ENCODE data around the gene DZIP1L. TPM values are rescaled to one million over a fixed set of nuclear protein-coding genes. Genes with fewer than 3 reads are reported as not detected.
"Not testable (repeated sequence)": the region's sequence is repeated elsewhere in the genome, so short reads cannot be mapped to it uniquely, and the experiment has no call there.

DZIP1L gene
- total and polyA plus RNA-seq, 2 donors: 1.1 to 1.5 TPM

- Histone ChIP-seq H3K4me3 (ENCODE audit: low read length in 2 of 2) (no peak overlapping the region), H3K27me3 (ENCODE audit: control insufficient read depth in 2 of 2, insufficient read depth in 1 of 2, low read length in 1 of 2) (peaks cover 0 to 2% of the 10 kb centered on the region in 2 donors), H3K9me3 (ENCODE audit: control insufficient read depth in 2 of 2, insufficient read depth in 1 of 2, low read length in 1 of 2) (peaks cover 0 to 3% of the 10 kb centered on the region in 2 donors), H3K4me1 (ENCODE audit: control insufficient read depth in 2 of 2, insufficient read depth in 2 of 2, low read length in 2 of 2) (no peaks in the 10 kb centered on the region), H3K27ac (ENCODE audit: low read depth in 1 of 2, low read length in 1 of 2) (no peak overlapping the region), H3K36me3 (ENCODE audit: control insufficient read depth in 2 of 2, insufficient read depth in 2 of 2, low read length in 1 of 2) (no peaks in the 10 kb centered on the region)
- WGBS: 96% methylated on average over 6 of the region's 6 CpGs
- DNase-seq (ENCODE audit: low read depth in 6 of 9, low spot score in 9 of 9): no peak
Measured at GRCh38 chr3:138124188-138124587, 8.8 kb upstream of the DZIP1L start.

DNA sequence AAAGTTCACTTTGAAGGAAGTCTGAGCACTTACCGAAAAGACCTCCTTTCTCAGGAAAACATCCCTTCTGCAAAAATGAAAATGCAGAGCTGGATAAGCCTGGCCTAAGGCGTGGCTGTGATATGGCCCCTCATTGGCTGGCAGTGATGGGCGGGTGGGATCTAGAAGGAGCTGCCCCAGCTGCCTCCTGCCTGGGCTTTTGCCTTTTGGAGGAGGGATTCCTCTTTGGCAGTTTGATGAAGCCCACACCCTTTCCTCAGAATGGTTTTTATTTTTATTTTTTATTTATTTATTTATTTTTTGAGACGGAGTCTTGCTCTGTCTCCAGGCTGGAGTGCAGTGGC lies 4.0 kb upstream of the DZIP1L start:
- peaks cover 5 to 8% of the 10 kb centered on the region in 2 donors for H3K4me1 ChIP-seq (ENCODE audit: control insufficient read depth in 2 of 2, insufficient read depth in 2 of 2, low read length in 2 of 2)
- no peaks in the 10 kb centered on the region for H3K36me3 ChIP-seq (ENCODE audit: control insufficient read depth in 2 of 2, insufficient read depth in 2 of 2, low read length in 1 of 2)
- H3K27ac ChIP-seq (ENCODE audit: low read depth in 1 of 2, low read length in 1 of 2): no peak overlapping the region
- H3K4me3 ChIP-seq (ENCODE audit: low read length in 2 of 2): no peak overlapping the region
- peaks cover 0 to 3% of the 10 kb centered on the region in 2 donors for H3K9me3 ChIP-seq (ENCODE audit: control insufficient read depth in 2 of 2, insufficient read depth in 1 of 2, low read length in 1 of 2)
- WGBS: 91% methylated on average over 4 of the region's 4 CpGs
- H3K27me3 ChIP-seq (ENCODE audit: control insufficient read depth in 2 of 2, insufficient read depth in 1 of 2, low read length in 1 of 2): peaks cover 12 to 34% of the 10 kb centered on the region in 2 donors
- no peak for DNase-seq (ENCODE audit: low read depth in 6 of 9, low spot score in 9 of 9)

DNA sequence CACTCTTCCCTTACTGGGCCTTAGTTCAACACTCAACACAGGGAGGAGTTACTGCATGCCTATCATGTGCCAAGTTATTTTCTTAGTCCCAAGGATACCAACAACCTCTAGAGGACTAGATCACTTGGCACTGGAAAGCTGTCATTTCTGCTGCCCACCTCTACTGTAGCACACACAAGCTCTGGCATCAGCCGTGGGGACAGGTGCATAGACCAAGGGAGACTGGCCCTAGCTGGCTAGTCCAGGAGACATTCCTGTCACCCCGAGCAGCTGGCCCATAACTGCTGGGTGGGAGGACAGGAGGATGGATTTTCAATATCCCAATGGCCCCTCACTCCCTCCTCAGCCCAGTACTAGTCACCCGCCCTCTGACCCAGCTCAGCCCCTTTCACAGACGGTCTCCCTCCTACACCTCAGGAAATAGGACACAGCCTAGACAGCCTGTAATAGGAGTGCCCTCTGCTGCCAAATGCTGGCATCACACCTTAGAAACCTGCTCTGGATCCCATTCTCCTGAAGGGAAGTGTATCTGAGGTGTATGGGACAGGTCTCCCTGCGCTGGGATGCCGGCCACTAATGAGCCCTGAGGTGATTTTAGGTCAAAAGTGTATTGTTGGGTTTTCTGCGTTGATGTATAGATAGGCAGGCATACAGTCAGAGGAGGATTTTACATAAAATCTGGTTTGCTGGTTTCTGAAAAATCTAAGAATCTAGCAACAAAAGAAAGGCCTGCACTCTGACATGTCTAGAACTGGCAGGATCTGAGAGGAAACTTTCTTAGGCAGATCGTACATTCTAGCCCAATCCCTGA lies 3.4 kb upstream of the DZIP1L start:
- Histone ChIP-seq H3K4me3 (ENCODE audit: low read length in 2 of 2) (no peak overlapping the region), H3K27me3 (ENCODE audit: control insufficient read depth in 2 of 2, insufficient read depth in 1 of 2, low read length in 1 of 2) (peaks cover 12 to 39% of the 10 kb centered on the region in 2 donors), H3K36me3 (ENCODE audit: control insufficient read depth in 2 of 2, insufficient read depth in 2 of 2, low read length in 1 of 2) (no peaks in the 10 kb centered on the region), H3K9me3 (ENCODE audit: control insufficient read depth in 2 of 2, insufficient read depth in 1 of 2, low read length in 1 of 2) (no peaks in the 10 kb centered on the region), H3K4me1 (ENCODE audit: control insufficient read depth in 2 of 2, insufficient read depth in 2 of 2, low read length in 2 of 2) (peaks cover 5 to 8% of the 10 kb centered on the region in 2 donors), H3K27ac (ENCODE audit: low read depth in 1 of 2, low read length in 1 of 2) (no peak overlapping the region)
- WGBS: 54% methylated on average over 8 of the region's 8 CpGs
- DNase-seq (ENCODE audit: low read depth in 6 of 9, low spot score in 9 of 9): peak in 8 of 9 donors; percentile 6 to 54 (median 18)

DNA sequence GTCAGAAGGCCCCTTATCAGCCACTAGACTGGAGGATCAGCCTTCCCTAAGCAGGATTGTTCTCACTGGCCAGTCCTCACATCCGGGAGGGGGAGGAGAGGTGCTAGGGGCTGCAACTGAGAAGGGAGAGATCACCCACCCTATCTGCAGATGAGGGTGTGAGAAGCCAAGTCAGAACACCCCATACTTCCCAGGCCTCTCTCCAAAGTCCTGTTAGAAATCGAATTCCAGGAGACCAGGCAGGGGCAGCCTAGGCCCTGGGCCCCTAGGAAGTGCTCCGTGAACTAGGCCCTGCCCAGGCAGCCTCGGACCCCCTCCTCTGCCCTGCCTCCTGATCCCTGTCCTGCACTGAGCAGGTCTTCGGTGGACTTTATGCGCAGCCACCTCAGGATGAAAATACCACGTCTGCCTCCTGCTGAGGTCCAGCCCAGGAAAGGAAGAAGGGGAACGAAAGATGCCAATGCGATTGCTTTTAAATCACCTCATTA lies 933 bp downstream of the DZIP1L start:
- Histone ChIP-seq H3K9me3 (ENCODE audit: control insufficient read depth in 2 of 2, insufficient read depth in 1 of 2, low read length in 1 of 2) (no peaks in the 10 kb centered on the region), H3K36me3 (ENCODE audit: control insufficient read depth in 2 of 2, insufficient read depth in 2 of 2, low read length in 1 of 2) (no peaks in the 10 kb centered on the region), H3K4me3 (ENCODE audit: low read length in 2 of 2) (peak overlapping the region in 1 of 2 donors; percentile 57), H3K27me3 (ENCODE audit: control insufficient read depth in 2 of 2, insufficient read depth in 1 of 2, low read length in 1 of 2) (peaks cover 12 to 45% of the 10 kb centered on the region in 2 donors), H3K4me1 (ENCODE audit: control insufficient read depth in 2 of 2, insufficient read depth in 2 of 2, low read length in 2 of 2) (peaks cover 5 to 8% of the 10 kb centered on the region in 2 donors), H3K27ac (ENCODE audit: low read depth in 1 of 2, low read length in 1 of 2) (no peak overlapping the region)
- 51% methylated on average over 9 of the region's 9 CpGs for WGBS
- no peak for DNase-seq (ENCODE audit: low read depth in 6 of 9, low spot score in 9 of 9)

DNA sequence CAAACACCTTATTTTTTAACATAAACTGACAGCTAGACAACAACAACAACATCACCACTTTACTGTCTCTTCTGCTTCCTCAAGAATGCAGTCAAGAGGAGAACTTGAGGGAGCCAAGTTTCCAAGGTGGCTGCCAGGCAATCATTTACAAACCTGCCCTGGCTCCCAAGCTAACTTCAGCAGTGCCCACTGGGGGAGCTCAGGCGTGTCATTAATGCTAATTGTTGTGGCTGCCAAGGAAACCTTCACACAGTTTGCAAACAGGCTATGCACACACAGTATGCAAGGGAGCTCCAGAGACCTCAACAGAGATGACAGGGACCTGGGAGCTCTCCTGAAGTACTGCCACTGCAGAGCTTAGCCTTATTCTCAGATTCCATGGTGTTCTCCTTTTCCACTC lies 2.1 kb downstream of the DZIP1L start:
- no peak overlapping the region for H3K27ac ChIP-seq (ENCODE audit: low read depth in 1 of 2, low read length in 1 of 2)
- 89% methylated on average over 1 of the region's 1 CpG for WGBS
- H3K4me3 ChIP-seq (ENCODE audit: low read length in 2 of 2): no peak overlapping the region
- H3K4me1 ChIP-seq (ENCODE audit: control insufficient read depth in 2 of 2, insufficient read depth in 2 of 2, low read length in 2 of 2): peaks cover 5 to 8% of the 10 kb centered on the region in 2 donors
- DNase-seq (ENCODE audit: low read depth in 6 of 9, low spot score in 9 of 9): no peak
- H3K36me3 ChIP-seq (ENCODE audit: control insufficient read depth in 2 of 2, insufficient read depth in 2 of 2, low read length in 1 of 2): no peaks in the 10 kb centered on the region
- H3K27me3 ChIP-seq (ENCODE audit: control insufficient read depth in 2 of 2, insufficient read depth in 1 of 2, low read length in 1 of 2): peaks cover 12 to 40% of the 10 kb centered on the region in 2 donors
- no peaks in the 10 kb centered on the region for H3K9me3 ChIP-seq (ENCODE audit: control insufficient read depth in 2 of 2, insufficient read depth in 1 of 2, low read length in 1 of 2)

GRCh38 chr3:138112362-138112761 lies 3.0 kb downstream of the DZIP1L start:
- H3K4me3 ChIP-seq (ENCODE audit: low read length in 2 of 2): no peak overlapping the region
- WGBS: 93% methylated on average over 8 of the region's 8 CpGs
- no peak for DNase-seq (ENCODE audit: low read depth in 6 of 9, low spot score in 9 of 9)
- no peak overlapping the region for H3K27ac ChIP-seq (ENCODE audit: low read depth in 1 of 2, low read length in 1 of 2)
- H3K27me3 ChIP-seq (ENCODE audit: control insufficient read depth in 2 of 2, insufficient read depth in 1 of 2, low read length in 1 of 2): peaks cover 12 to 39% of the 10 kb centered on the region in 2 donors
- H3K36me3 ChIP-seq (ENCODE audit: control insufficient read depth in 2 of 2, insufficient read depth in 2 of 2, low read length in 1 of 2): no peaks in the 10 kb centered on the region
- H3K4me1 ChIP-seq (ENCODE audit: control insufficient read depth in 2 of 2, insufficient read depth in 2 of 2, low read length in 2 of 2): peaks cover 5 to 8% of the 10 kb centered on the region in 2 donors
- no peaks in the 10 kb centered on the region for H3K9me3 ChIP-seq (ENCODE audit: control insufficient read depth in 2 of 2, insufficient read depth in 1 of 2, low read length in 1 of 2)

DNA sequence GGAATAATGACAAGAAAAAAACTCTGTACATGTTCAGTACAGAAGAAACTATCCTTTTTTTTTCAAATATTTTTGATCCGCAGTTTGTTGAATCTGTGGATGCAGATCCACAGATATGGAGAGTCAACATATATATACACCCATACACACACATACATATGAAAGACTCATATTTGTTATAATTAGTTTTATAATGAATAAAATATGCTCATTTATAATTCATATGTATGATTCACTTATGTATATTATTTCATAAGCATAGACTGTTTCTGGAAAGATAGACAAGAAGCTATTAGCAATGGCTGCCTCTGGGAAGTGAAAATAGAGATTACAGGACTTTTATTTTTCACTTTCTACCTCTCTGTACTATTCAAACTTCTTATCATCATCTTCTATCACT lies 9.8 kb downstream of the DZIP1L start:
- Histone ChIP-seq H3K9me3 (ENCODE audit: control insufficient read depth in 2 of 2, insufficient read depth in 1 of 2, low read length in 1 of 2) (no peaks in the 10 kb centered on the region), H3K27me3 (ENCODE audit: control insufficient read depth in 2 of 2, insufficient read depth in 1 of 2, low read length in 1 of 2) (no peaks in the 10 kb centered on the region), H3K27ac (ENCODE audit: low read depth in 1 of 2, low read length in 1 of 2) (no peak overlapping the region), H3K36me3 (ENCODE audit: control insufficient read depth in 2 of 2, insufficient read depth in 2 of 2, low read length in 1 of 2) (peaks cover 0 to 4% of the 10 kb centered on the region in 2 donors), H3K4me1 (ENCODE audit: control insufficient read depth in 2 of 2, insufficient read depth in 2 of 2, low read length in 2 of 2) (no peaks in the 10 kb centered on the region), H3K4me3 (ENCODE audit: low read length in 2 of 2) (no peak overlapping the region)
- 99% methylated on average over 1 of the region's 1 CpG for WGBS
- DNase-seq (ENCODE audit: low read depth in 6 of 9, low spot score in 9 of 9): no peak

GRCh38 chr3:138103466-138103865 lies 11.9 kb downstream of the DZIP1L start:
- no peak overlapping the region for H3K4me3 ChIP-seq (ENCODE audit: low read length in 2 of 2)
- no peak overlapping the region for H3K27ac ChIP-seq (ENCODE audit: low read depth in 1 of 2, low read length in 1 of 2)
- no peaks in the 10 kb centered on the region for H3K9me3 ChIP-seq (ENCODE audit: control insufficient read depth in 2 of 2, insufficient read depth in 1 of 2, low read length in 1 of 2)
- 98% methylated on average over 19 of the region's 19 CpGs for WGBS
- DNase-seq (ENCODE audit: low read depth in 6 of 9, low spot score in 9 of 9): no peak
- peaks cover 0 to 4% of the 10 kb centered on the region in 2 donors for H3K36me3 ChIP-seq (ENCODE audit: control insufficient read depth in 2 of 2, insufficient read depth in 2 of 2, low read length in 1 of 2)
- no peaks in the 10 kb centered on the region for H3K4me1 ChIP-seq (ENCODE audit: control insufficient read depth in 2 of 2, insufficient read depth in 2 of 2, low read length in 2 of 2)
- H3K27me3 ChIP-seq (ENCODE audit: control insufficient read depth in 2 of 2, insufficient read depth in 1 of 2, low read length in 1 of 2): no peaks in the 10 kb centered on the region

DNA sequence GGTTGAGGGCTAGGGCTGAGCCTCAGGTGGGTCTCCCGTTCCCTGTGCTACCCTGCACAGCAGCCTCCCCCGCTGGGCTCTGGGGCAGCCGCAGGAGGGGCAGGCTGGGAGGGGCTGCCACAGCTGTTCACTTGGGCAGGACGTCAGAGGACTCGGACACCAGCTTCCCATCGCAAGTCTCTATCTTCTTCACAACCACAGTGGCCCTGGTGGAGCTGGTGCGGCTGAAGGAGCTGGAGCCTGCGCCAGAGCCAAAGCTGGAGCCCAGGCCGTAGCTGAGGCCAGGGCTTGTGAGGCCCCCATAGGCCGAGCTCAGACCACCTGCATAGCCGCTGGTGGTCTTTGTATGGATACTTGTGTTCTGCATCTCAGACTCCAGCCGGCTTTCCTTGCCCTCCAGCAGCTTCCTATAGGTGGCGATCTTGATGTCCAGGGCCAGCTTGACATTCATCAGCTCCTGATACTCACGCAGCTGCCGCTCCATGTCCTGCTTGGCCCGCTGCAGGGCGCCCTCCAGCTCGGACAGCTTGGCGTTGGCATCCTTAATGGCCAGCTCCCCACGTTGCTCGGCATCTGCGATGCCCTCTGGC lies 14.0 kb downstream of the DZIP1L start:
- H3K4me3 ChIP-seq (ENCODE audit: low read length in 2 of 2); H3K4me1 ChIP-seq (ENCODE audit: control insufficient read depth in 2 of 2, insufficient read depth in 2 of 2, low read length in 2 of 2); H3K36me3 ChIP-seq (ENCODE audit: control insufficient read depth in 2 of 2, insufficient read depth in 2 of 2, low read length in 1 of 2); DNase-seq (ENCODE audit: low read depth in 6 of 9, low spot score in 9 of 9); H3K27me3 ChIP-seq (ENCODE audit: control insufficient read depth in 2 of 2, insufficient read depth in 1 of 2, low read length in 1 of 2); H3K9me3 ChIP-seq (ENCODE audit: control insufficient read depth in 2 of 2, insufficient read depth in 1 of 2, low read length in 1 of 2); H3K27ac ChIP-seq (ENCODE audit: low read depth in 1 of 2, low read length in 1 of 2): not testable (repeated sequence)
- 95% methylated on average over 22 of the region's 22 CpGs for whole genome bisulfite sequencing
